ENCODE results near the gene SLC7A9.
"Not testable (repeated sequence)": the region's sequence is repeated elsewhere in the genome, so short reads cannot be mapped to it uniquely, and the experiment has no call there.

Gene SLC7A9

GRCh38 chr19:32863301-32863700 is 6.3 kb downstream of the SLC7A9 start:
- DNase-seq, result no peak

- DNase-seq, result no peak
Observed at GRCh38 chr19:32862741-32863140, 6.8 kb downstream of the SLC7A9 start.

GRCh38 chr19:32862173-32862572 is 7.4 kb downstream of the SLC7A9 start:
- no peak for DNase-seq

DNA sequence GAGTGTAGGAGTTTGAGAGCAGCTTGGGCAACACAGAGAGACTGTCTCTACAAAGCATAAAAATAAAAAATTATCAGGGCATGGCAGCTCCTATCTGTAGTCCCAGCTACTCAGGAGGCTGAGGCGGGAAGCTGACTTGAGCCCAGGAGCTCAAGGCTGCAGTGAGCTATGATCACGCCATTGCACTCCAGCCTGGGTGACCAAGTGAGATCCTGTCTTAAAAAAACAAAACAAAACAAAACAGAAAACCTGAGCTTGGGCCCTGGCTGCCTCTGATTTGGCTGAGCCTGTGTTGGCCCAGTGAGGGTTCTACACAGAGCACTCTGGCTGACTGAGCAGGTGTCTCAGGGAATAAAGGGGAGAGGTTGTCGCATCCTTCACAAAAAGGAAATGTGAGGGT is 8.0 kb downstream of the SLC7A9 start:
- DNase-seq, result no peak

DNA sequence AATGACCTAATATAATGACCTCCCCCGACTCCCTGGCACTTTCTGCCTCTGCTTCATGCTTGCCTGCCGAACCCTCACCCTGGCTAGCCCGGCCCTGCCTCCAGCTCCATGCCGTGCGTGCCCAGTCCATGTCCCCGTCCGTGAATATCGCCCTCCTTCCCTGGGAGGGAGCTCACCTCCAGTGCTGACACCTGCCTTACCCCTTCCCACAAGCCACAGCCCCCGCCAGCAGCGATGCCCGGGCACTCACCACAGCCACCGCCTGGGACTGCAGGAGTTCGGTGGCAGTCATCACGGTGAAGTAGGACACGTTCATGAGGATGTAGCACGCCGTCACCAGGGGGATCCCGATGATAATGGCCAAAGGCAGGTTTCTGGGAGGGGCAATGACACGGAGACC is 10.0 kb downstream of the SLC7A9 start:
- DNase-seq, result no peak

DNA sequence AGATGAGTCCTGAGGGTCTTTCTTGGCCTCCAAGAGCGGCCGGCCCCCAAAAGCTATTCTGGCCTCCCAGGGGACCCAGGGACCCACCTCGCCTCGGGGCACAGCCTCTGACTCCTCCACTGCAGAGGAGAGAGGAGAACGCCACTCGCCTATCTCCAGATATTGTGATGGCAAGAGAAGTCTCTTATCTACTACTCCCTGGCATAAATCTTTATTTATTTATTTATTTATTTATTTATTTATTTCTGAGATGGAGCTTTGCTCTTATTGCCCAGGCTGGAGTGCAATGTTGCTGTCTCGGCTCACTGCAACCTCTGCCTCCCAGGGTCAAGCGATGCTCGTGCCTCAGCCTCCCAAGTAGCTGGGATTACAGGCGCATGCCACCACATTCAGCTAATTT is 11.0 kb downstream of the SLC7A9 start:
- no peak for DNase-seq

- no peak for DNase-seq
Observed at GRCh38 chr19:32858155-32858554, 11.4 kb downstream of the SLC7A9 start.

- no peak for DNase-seq
Observed at GRCh38 chr19:32857584-32857983, 12.0 kb downstream of the SLC7A9 start.

- DNase-seq, result not testable (repeated sequence)
Observed at GRCh38 chr19:32856818-32857217, 12.7 kb downstream of the SLC7A9 start.

GRCh38 chr19:32852216-32852615 is 17.4 kb downstream of the SLC7A9 start:
- DNase-seq, result no peak

- DNase-seq, result not testable (repeated sequence)
Observed at GRCh38 chr19:32848035-32848434, 21.5 kb downstream of the SLC7A9 start.

- DNase-seq, result no peak
Observed at GRCh38 chr19:32843716-32844245, 25.8 kb downstream of the SLC7A9 start.

- no peak for DNase-seq
Observed at GRCh38 chr19:32842061-32842460, 27.5 kb downstream of the SLC7A9 start.

DNA sequence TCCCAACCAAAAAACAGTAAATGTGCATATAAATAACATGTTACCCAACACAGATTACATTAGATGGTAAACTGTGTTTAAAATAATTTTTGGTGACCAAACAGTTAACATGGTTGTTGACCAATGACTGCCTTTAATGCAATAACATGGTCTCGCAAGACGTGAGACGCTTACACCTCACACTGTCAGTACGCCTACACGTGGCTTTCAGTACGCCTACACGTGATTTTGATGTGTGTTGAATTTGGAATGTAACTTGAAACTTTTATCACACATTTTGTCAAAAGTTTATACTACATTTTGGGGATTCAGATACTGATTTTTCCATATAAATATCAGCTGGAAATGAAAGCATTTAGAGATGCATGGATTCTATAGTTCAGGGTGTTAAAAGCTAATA is 32.0 kb downstream of the SLC7A9 start:
- DNase-seq, result no peak

GRCh38 chr19:32833388-32833787 is 36.2 kb downstream of the SLC7A9 start:
- not testable (repeated sequence) for DNase-seq

GRCh38 chr19:32832825-32833224 is 36.7 kb downstream of the SLC7A9 start:
- DNase-seq, result not testable (repeated sequence)

DNA sequence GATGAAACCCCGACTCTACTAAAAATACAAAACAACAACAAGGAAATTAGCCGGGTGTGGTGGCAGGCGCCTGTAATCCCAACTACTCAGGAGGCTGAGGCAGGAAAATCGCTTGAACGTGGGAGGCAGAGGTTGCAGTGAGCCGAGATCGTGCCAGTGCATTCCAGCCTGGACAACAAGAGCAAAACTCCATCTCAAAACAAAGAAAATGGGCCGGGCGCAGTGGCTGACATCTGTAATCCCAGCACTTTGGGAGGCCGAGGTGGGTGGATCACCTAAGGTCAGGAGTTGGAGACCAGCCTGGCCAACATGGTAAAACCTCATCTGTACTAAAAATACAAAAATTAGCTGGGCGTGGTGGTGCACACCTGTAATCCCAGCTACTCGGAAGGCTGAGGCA is 37.5 kb downstream of the SLC7A9 start:
- DNase-seq, result not testable (repeated sequence)

DNA sequence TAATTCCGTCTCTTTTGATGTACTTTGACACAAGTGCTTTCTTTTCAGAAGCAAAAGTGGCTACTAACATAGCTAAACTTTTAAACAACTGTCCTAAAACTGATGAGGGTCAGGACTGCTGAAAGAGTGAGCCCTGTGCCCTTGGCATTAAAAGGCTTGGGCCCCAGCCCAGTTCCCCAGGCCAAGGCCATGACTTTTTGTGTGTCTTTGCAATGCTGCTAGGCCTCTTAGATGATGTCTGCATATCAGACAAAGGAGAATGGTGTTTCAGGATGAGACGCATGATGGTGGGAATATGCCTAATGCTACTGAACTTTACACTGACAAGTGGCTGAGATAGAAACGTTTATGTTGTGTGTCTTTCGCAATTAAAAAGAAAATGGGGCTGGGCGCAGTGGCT is 38.0 kb downstream of the SLC7A9 start:
- no peak for DNase-seq

DNA sequence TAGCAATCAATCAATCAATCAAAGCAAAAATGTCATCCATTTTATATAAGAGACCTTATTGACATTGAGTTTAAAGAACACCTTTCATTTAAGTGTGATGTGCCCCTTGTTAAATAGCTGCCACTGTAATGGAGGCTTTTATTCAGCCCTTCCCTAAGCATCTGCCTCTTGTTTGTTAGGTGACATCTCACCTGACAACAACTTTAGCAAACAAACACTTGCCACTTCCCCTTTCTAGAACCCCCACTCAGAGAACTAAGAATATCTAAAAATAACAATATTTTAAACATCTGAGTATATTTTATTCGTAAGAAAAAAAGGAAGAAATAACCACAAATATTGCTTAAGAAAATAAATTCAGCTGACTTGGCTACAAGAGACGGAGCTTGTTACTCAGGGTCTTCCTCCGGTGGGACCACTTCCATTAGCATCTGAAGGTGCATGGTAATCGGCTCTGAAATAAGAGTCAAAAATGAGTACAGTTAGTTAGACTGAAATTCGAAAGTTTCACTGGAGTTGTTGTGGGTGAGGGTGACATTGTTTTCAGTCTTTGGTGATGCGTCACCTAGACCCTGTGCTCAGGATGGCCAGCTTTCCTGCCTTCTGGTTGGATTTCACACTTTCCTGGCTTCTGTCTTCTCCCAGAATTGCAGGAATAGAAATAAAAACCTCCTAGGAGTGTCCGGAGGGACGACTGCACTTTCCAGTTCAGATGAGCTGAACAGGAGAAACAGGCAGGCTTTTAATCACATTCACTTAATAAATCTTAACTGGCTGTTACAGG is 39.1 kb downstream of the SLC7A9 start:
- no peak for DNase-seq

DNA sequence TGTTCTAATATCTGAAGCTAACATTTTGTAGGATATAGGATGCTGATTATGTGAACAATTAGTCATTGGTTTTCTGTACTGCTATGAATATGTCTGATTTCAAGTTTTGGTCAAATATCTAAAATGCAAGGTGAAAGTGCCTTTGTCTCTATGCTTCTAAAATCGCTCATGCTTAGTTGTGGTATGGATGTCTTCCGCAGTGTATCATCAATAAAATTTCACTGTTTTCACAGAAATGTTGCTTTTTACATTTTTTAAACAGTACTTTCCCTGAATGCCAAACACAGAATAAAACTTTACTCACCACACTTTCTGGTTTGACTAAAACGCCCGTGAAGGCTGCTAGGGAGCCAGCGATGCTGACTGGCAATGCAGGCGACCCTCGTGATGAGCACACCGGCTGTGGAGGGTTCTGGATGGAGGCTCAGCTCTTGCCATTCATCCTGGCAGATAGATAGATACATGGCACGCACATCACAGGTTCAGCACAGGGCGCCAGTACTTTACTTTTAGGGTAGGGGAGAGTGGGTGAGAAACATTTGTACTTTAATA is 40.1 kb downstream of the SLC7A9 start:
- DNase-seq, result no peak

- no peak for DNase-seq
Observed at GRCh38 chr19:32828643-32829344, 40.8 kb downstream of the SLC7A9 start.

GRCh38 chr19:32828139-32828538 is 41.4 kb downstream of the SLC7A9 start:
- no peak for DNase-seq

DNA sequence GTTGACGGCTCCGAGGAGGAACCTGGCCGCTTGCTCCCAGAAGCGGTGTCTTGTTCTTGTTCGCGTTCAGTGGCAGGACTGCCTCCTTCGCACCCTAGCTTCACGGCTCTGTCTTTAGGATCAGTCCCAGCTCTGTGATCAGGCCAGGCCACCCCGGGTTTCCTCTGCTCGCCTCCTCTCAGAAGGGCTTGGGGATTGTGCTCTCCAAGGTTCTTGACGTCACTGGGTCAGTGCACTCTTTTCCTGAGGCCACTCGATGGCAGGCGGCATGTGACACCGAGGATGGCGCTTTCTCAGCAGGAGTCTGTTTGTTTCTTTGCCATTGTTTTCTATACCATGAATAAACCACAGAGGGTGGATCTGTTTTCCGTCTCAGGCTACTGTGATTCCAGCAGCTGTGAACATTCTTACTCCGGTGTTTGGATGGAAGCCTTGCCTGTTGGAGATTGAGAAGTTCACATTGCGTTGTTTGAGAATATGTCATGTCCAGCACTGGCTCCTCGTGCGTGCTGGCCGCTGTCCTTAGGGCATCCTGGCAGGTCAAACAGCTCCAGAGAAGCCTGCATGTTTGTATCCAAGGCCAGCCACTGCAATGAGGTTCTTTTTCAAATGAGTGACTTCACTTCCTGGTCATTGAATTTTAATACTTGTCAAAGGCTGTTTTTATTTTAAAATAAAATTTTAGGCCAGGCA is 44.5 kb downstream of the SLC7A9 start:
- no peak for DNase-seq

Measured in CD4-positive, alpha-beta T cell treated with Interleukin-17A for 1 hour (primary cell).